Lower leg skin (tissue), 4 donors: ENCODE results near the gene ABCC2. TPM values are rescaled to one million over a fixed set of nuclear protein-coding genes. Genes with fewer than 3 reads are reported as not detected.

Experiments
- DNase-seq, 2 donors: peaks; one replicate each; pipeline ENCODE4 v3.0.0-alpha.2; 2019; ENCODE audit warnings: low spot score in 2 of 2
- H3K4me3 ChIP-seq: fragments of 200-600 bp; sonication (generic); 2 replicates; pipeline ENCODE4 v1.5.1; 2017; ENCODE audit warnings: mild to moderate bottlenecking, low read depth; ENCODE audit not compliant: poor library complexity, severe bottlenecking
- POLR2A ChIP-seq, 2 donors: fragments of 450-650 bp; IDR thresholded peaks; one replicate each; pipeline ENCODE4 v1.6.1; 2016 to 2017; ENCODE audit warnings: antibody characterized with exemption in 2 of 2, mild to moderate bottlenecking in 1 of 2, moderate library complexity in 1 of 2
- WGBS, 2 donors: methylation state at CpG; one replicate each; pipeline ENCODE4 v1.1.5; 2018; 5-methylcytosine and 5-hydroxymethylcytosine counted together
- intact Hi-C: fragments of 100-400 bp; cut with DNase I; formaldehyde crosslinking; loops from one replicate; pipeline ENCODE4 v1.15.0; 2023; ENCODE audit warnings: low total_unique reads
- total RNA-seq, 4 donors: library from RNA; depleted of rRNA; stranded (reverse); fragments of >200 nt; gene quantifications; one replicate each; pipeline ENCODE4 v1.1.0, GENCODE V29; 2016
- TF ChIP-seq, protein P1 (sequence below), 3 donors: fragments of 450-650 bp; IDR thresholded peaks; one replicate each; pipeline ENCODE4 v1.5.1; 2016; ENCODE audit warnings: antibody characterized with exemption in 3 of 3, mild to moderate bottlenecking in 3 of 3, moderate library complexity in 2 of 3

The ABCC2 gene
- total RNA-seq, 4 donors from 2014 or later = 0.46 to 2.0 (median 1.9) TPM

GRCh38 chr10:99812177-99812576 lies 29.7 kb downstream of the ABCC2 start:
- WGBS, 2 donors = 75 to 90% methylated on average over 2 of the region's 2 CpGs
- H3K4me3 ChIP-seq = no peak overlapping the region
- TF ChIP-seq, protein P1, sequence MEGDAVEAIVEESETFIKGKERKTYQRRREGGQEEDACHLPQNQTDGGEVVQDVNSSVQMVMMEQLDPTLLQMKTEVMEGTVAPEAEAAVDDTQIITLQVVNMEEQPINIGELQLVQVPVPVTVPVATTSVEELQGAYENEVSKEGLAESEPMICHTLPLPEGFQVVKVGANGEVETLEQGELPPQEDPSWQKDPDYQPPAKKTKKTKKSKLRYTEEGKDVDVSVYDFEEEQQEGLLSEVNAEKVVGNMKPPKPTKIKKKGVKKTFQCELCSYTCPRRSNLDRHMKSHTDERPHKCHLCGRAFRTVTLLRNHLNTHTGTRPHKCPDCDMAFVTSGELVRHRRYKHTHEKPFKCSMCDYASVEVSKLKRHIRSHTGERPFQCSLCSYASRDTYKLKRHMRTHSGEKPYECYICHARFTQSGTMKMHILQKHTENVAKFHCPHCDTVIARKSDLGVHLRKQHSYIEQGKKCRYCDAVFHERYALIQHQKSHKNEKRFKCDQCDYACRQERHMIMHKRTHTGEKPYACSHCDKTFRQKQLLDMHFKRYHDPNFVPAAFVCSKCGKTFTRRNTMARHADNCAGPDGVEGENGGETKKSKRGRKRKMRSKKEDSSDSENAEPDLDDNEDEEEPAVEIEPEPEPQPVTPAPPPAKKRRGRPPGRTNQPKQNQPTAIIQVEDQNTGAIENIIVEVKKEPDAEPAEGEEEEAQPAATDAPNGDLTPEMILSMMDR (IDR thresholded peaks at IDR 0.05) = no peak
- no peak for TF ChIP-seq POLR2A (IDR thresholded peaks at IDR 0.05)
- intact Hi-C loops = no loop called here
- DNase-seq = no peak

DNA sequence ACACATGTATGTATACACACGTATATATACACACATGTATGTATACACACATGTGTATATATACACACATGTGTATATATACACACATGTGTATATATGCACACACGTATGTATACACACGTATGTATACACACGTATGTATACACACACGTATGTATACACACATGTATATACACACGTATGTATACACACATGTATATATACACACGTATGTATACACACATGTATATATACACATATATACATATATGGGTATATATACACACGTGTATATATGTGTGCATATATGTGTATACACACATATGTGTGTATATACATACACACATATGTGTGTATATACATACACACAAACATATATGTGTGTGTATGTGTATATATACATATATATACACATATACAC lies 31.7 kb downstream of the ABCC2 start:
- no peak for DNase-seq
- TF ChIP-seq POLR2A (IDR thresholded peaks at IDR 0.05) = no peak
- TF ChIP-seq, protein P1 (IDR thresholded peaks at IDR 0.05) = no peak
- intact Hi-C loops = no loop called here

GRCh38 chr10:99815621-99816020 lies 33.2 kb downstream of the ABCC2 start:
- TF ChIP-seq, protein P1 (IDR thresholded peaks at IDR 0.05) = no peak
- TF ChIP-seq POLR2A (IDR thresholded peaks at IDR 0.05) = no peak
- DNase-seq = no peak
- H3K4me3 ChIP-seq = no peak overlapping the region
- 91 to 93% methylated on average over 2 of the region's 2 CpGs for WGBS, 2 donors
- intact Hi-C loops = no loop called here

More for the DNA sequence above, 31.7 kb downstream of the ABCC2 start:
- WGBS, 2 donors = 77 to 86% methylated on average over 6 to 8 of the region's 8 CpGs
- H3K4me3 ChIP-seq = no peak overlapping the region

DNA sequence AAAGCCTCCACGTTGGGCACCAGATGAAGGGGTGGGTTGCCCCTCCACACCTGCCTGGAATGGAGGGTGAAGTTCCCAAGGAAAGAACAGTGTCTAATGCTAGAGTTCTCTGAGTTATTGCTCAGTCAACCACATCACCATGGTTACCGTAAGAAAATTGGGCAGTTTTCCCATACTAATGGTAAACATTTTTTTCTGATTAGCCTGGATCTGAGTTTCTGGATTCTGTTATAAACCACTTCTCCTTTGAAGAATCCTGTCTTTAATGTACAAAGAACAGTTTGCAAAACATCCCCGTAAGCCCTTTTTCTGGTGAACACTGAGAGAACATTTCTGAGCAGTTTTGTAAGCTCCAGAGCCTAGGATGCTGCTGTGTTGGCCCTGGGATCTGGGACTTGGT lies 45.5 kb downstream of the ABCC2 start:
- no peak for TF ChIP-seq POLR2A (IDR thresholded peaks at IDR 0.05)
- TF ChIP-seq, protein P1 (IDR thresholded peaks at IDR 0.05) = no peak
- intact Hi-C loops = no loop called here
- WGBS, 2 donors = 54 to 69% methylated on average over 3 of the region's 3 CpGs
- H3K4me3 ChIP-seq = no peak overlapping the region
- no peak for DNase-seq

DNA sequence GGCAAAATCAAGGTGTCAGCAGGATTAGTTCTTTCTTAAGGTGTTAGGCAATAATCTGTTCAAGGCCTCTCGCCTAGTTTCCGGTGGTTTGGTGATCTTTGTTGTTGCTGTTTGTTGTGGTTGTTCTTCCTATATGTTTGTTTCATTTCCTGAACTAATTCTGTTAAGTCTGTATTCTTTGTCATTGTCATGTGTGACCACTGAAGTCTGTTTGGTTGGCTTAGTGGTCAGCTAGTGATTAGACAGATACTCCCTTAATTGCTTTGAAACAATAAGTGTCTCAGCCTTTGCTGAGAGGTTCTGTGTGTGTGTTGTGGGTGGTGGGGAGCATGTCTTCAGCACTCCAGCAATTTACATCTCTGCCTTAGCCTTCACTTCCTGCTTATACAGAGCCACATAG lies 46.0 kb downstream of the ABCC2 start:
- TF ChIP-seq, protein P1 (IDR thresholded peaks at IDR 0.05) = no peak
- no peak for TF ChIP-seq POLR2A (IDR thresholded peaks at IDR 0.05)
- WGBS, 2 donors = 80 to 86% methylated on average over 2 of the region's 2 CpGs
- intact Hi-C loops = no loop called here
- H3K4me3 ChIP-seq = no peak overlapping the region
- DNase-seq = no peak

DNA sequence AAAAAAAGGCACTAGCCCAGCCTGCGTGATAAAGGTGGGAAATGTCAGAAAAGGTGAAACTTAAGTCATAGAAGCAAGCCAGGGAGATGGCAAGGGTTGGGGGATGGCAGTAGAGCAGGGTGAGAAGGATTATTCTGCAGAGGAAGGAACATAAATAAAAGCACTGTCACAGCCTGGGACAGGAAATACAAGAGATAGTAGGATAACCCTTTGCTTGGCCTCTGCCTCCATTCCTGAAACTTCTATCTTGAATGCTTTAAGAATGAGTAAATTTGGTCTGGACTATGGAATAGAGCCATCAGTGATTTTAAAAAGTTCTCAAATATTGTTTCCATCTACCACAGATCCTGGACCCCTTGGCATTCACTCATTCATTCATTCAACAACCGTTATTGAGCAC lies 50.0 kb downstream of the ABCC2 start:
- no peak for TF ChIP-seq POLR2A (IDR thresholded peaks at IDR 0.05)
- TF ChIP-seq, protein P1 (IDR thresholded peaks at IDR 0.05) = no peak
- WGBS, 2 donors = 86 to 87% methylated on average over 2 of the region's 2 CpGs
- no peak for DNase-seq
- no peak overlapping the region for H3K4me3 ChIP-seq
- intact Hi-C loops = no loop called here
